GM18505 (cell line): ENCODE measurements around the gene LCE1D.

ENCODE experiments used
- ATAC-seq: cut with Tn5 transposase; IDR thresholded peaks from one replicate; pipeline ENCODE4 v1.9.1; 2021; ENCODE audit not compliant: unreplicated experiment
- POLR2A ChIP-seq: IDR thresholded peaks from 4 replicates; pipeline ENCODE4 v1.6.1; 2011; ENCODE audit warnings: borderline replicate concordance; ENCODE audit not compliant: insufficient read depth, insufficient read length; ENCODE audit errors: extremely low read depth

LCE1D gene

DNA sequence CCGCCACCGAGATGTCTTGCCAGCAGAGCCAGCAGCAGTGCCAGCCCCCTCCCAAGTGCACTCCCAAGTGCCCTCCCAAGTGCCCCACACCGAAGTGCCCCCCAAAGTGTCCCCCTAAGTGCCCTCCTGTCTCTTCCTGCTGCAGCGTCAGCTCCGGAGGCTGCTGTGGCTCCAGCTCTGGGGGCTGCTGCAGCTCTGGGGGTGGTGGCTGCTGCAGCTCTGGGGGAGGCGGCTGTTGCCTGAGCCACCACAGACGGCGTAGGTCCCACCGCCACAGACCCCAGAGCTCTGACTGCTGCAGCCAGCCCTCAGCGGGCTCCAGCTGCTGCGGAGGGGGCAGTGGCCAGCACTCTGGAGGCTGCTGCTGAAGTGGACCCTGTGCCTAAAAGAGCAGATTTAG lies 20.2 kb upstream of the LCE1D start:
- no peak for TF ChIP-seq POLR2A
- no peak for ATAC-seq

DNA sequence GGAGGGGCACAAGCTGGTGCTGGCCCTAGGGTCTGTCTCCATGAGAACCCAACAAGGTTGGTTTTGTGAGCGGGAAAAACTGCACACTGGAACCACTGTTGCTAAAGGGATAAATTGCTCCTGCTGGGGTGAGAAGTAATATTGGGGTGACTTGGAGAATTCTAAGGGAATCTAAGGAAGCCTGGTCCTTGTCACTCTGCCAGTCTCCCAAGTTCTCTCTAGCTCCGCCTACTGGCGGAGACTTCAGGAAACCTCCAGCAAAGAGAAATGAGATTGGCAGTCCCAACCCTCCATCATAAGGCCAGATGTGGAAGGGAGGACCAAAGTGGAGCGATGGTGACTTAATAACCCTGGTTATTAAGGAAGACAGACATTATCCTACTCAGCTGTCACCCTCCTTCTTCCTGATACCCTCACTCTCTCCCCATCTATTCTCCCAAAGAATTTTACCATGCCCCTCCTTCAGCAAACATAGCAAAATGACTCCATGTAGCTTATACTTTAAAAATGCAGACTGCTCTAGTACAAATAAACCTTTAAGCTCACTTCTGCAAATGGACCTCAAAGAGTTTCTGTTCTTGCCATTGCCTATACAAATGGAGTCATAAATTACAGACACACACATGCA lies 18.9 kb upstream of the LCE1D start:
- no peak for TF ChIP-seq POLR2A
- ATAC-seq, result no peak

DNA sequence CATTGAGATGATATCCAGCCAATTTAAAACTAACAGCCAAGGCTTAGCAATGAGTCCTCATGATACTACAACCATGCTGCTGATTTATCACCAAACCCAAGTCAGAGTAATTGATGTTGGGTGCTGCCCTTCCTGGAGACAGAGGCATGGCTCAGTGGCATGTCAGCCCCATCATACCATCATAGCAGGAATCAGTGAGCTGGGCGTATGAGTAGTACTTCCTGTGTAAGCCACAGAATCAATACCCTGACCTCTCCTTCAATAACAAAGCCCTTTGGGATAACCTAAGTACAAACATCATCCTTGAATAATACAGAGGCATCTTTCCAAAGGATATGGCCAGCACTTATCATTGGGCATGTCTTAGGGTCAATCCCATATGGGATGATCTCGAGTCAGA lies 13.4 kb upstream of the LCE1D start:
- no peak for TF ChIP-seq POLR2A
- no peak for ATAC-seq

DNA sequence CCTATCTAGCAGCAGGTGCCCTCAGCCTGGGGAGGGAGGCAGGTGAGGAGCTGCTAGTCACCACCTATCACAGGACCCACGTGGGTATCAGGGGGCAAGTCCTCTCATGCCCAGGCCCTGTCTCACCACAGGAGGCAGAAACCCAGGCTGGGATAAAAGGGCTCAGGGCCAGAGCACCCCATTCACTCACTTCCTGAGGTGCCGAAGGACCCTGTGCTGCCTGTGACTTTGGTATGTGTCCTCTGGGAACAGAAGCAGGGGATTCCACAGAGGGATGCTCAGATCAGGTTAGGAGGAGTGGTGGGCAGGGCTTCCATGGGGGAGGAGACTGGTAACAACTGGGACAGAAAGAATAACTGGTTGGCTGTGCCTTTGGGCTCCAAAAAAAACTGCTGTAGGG lies 10.4 kb upstream of the LCE1D start, which contains the start of gene LCE1E:
LCE1E (plus strand) TSS at position 181 of the 400 bp plus-strand sequence. CDS start 1,043 bp downstream, outside the sequence.
- no peak for ATAC-seq
- no peak for TF ChIP-seq POLR2A

DNA sequence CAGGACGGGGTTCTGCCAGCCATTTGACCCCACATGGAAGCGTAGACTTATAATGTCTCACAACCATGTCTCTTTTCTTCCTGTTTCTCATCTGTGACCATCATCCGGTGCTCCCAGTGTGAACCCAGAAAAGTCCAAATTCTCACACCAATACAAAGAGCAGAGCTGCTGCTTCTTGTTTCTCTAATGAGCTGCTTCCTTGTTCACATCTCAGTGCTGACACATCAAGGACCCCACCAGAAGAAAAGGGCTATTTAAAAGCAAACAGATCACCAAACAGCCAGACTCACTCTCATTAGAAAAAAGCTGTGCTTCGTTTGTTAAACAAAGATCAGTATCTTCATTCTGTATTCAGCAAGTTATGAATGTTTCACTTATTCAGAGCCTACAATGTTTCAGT lies 835 bp upstream of the LCE1D start:
- ATAC-seq, result no peak
- TF ChIP-seq POLR2A, result no peak

DNA sequence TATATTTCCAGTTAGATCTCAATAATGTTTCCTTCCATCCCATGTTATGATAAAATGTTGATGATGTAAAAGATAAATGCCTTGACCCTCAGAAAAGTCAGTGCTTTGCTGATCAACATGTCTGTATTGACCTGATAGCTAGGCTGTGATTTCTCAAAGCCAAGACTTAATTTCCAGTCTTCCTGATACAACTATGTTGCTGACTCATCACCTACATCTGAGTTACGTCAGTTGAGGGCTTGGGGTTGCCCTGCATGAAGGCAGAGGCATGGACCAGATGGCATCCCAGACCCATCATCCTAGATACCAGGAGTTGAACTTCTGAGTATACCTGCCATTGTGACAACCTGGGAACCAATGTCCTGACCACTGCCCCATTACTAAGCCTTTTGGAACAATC lies 4.8 kb downstream of the LCE1D start:
- TF ChIP-seq POLR2A, result no peak
- no peak for ATAC-seq

DNA sequence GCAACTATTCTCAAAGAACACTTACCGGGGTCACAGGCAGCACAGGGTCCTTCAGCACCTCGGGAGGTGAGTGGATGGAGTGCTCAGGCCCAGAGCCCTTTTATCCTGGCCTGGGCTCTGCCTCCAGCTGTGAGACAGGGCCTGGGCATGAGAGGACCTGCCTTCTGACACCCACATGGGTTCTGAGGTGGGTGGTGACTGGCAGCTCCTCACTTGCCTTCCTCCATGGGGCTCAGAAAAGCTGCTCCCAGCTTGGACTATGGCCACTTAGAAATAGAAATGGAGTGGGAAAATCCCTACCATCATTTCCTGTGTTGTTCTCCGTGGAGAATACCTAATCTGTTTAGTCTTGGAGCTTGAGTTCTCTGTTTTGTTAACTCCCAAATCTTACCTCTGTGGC lies 10.1 kb downstream of the LCE1D start, which contains the start of gene LCE1C:
LCE1C (minus strand) TSS at position 76 of the 400 bp plus-strand sequence. CDS start 1,173 bp downstream, outside the sequence.
- TF ChIP-seq POLR2A, result no peak
- ATAC-seq, result no peak

DNA sequence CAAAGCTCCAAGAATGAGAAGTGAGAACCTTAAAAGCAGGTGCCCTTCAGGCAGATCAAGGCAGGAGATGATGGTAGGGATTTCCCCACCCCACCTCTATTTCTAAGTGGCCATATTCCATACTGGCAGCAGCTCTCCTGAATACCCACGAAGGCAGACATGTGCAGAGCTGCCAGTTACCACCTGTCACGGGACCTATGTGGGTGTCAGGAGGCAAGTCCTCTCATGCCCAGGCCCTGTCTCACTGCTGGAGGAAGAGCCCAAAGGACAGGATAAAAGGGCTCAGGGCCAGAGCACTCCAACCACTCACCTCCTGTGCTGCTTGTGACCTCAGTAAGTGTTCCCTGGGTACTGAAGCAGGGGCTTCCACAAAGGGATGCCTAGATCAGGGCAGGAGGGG lies 14.5 kb downstream of the LCE1D start:
- TF ChIP-seq POLR2A, result no peak
- no peak for ATAC-seq

DNA sequence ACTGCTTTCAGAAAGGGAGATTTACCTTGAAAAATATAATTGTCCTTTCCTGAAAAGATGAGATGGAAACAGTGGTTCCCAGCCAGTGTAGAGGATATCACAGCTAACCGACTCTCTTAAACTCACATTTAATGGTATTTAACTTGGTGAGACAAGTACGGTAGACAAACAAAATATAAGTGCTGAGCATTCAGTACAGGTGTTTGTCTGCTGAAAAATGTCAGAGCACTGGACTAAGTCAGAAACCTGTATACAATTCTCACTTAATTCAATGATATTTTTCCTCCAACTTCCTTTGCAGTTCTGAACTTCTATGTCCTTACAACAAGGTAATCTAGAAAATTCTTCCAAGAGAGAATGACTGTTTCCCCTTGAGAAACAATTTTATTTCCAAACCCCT lies 15.2 kb downstream of the LCE1D start, which contains the start of gene LCE1B:
LCE1B (plus strand) TSS at position 301 of the 400 bp plus-strand sequence. CDS start 476 bp downstream, outside the sequence.
- TF ChIP-seq POLR2A, result no peak
- no peak for ATAC-seq

DNA sequence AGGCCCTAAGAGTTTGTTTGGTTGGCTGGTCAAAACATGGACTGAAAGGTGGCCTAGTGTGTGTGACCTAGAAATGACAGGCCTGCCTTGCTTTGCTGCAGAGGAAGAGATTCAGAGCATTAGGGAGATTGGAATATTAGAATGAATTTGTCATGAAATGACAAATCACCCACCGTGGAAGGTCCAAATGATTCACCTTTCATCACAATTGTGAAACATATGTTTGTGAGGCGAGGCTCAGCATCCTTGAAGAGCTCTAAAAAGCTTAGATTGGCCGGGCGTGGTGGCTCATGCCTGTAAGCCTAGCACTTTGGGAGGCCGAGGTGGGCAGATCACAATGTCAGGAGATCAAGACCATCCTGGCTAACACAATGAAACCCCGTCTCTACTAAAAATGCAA lies 20.8 kb downstream of the LCE1D start:
- no peak for ATAC-seq
- no peak for TF ChIP-seq POLR2A

DNA sequence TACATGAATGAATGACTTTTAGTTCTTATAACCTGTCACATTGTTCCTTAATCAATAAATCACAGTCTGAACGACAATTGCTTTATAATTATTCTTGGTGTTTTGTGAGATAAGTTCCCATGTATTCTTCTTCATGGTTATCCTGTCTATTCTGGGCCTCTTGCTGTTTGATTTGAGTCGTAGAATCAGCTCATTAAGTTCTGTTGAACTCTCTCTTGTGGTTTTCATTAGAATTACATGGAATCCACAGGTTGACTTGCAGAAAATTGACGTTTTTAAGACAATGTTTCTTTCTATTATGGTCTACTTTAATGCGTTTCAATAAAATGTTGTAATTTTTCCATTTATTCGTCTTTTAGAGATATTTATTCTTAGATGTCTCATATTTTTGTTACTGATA lies 26.8 kb downstream of the LCE1D start:
- no peak for ATAC-seq
- TF ChIP-seq POLR2A, result no peak

DNA sequence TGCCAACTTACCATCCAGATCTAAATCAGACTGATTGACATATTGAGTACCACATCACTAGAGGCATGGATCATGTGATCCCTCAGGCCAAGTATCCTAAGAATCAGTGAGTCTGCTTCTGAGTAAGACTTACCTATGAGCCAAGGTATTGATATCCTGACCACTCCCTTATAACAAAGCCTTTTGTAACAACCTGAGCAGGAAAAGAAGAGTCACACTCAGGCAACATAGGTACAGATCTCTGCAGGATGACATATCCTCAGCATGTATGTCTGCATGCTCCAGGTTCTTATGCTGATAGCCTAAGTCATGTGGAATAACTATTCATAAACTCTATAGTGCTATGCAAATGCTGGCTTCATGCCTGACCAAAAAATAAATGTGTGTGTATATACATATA lies 28.4 kb downstream of the LCE1D start:
- no peak for TF ChIP-seq POLR2A
- no peak for ATAC-seq

DNA sequence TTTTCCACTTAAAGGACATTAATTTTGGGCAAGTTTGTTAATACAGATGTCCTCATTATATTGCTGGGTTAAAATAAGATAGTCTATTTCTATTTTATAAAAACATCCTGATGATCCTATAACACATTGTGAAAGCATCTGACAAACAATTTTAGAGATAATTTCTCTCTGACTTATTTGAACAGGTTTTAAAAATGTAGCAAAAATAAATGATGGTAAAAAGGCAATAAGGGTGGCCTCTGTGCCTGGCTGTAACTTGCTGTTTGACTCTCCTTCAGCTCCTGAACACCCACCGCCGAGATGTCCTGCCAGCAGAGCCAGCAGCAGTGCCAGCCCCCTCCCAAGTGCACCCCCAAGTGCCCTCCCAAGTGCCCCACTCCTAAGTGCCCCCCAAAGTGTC lies 30.7 kb downstream of the LCE1D start, which contains the start of gene LCE1A:
LCE1A (plus strand) TSS at position 301 of the 400 bp plus-strand sequence; CDS start at position 301, 0 bp downstream.
- ATAC-seq, result no peak

DNA sequence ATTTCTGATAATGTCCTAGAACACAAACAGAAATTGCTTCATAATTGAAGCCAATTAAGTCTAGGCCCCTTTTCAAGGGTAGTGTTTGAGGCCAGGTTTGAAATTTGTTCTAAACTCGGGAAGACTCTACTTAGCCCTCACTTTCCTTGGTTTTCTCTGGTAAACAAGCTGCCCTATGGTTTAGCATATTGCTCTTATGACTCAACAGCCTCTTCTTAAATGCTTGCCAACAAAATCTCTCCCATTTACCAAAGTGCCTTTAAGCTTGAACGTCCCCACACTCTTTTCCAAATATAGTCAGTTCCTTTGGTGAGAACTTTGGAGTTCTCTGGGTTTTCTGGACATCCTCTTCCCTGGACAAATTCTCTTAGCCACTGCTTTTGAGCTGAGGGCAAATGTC lies 40.3 kb downstream of the LCE1D start:
- no peak for TF ChIP-seq POLR2A
- ATAC-seq, result no peak

More for the DNA sequence above, 30.7 kb downstream of the LCE1D start, which contains the start of gene LCE1A:
- TF ChIP-seq POLR2A, result no peak

DNA sequence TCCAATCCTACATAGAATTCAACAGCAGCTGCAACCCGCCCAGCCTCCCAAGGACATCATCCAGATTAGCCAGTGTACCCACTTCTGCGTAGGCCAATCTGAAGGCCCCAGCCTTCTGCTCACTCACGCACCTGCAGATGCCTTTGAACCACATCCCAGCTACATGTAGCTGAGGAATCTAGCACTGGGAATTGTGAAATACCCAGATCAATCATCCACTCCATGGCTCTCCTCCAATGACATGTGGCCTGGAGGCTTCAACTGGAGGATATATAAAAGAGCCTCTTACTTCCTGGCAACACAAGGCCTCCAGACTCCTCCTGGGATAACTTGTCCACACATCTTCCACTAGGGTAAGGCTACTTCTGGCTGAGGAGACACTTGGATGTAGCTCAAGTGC lies 46.0 kb downstream of the LCE1D start, which contains the start of gene LCE6A:
LCE6A (plus strand) TSS at position 301 of the 400 bp plus-strand sequence. CDS start 665 bp downstream, outside the sequence.
- no peak for TF ChIP-seq POLR2A
- no peak for ATAC-seq
